Liver (tissue), 9 donors: Measurements from ENCODE around the gene TUSC2. TPM values are rescaled to one million over a fixed set of nuclear protein-coding genes. Genes with fewer than 3 reads are reported as not detected.

Source experiments
- DNase-seq: peaks from one replicate; pipeline ENCODE4 v3.0.0-alpha.2; 2017; ENCODE audit warnings: low spot score
- H3K27ac ChIP-seq, 2 donors: one replicate each; pipeline ENCODE4 v1.7.0; 2013; ENCODE audit warnings: inconsistent platforms in 2 of 2, low read length in 2 of 2, control low read depth in 1 of 2, low read depth in 1 of 2, mild to moderate bottlenecking in 1 of 2
- H3K27me3 ChIP-seq, 4 donors: one replicate each; pipeline versions ENCODE4 v1.6.1 to v1.7.0; 2013; ENCODE audit warnings: low read length in 3 of 4, inconsistent platforms in 1 of 4, mild to moderate bottlenecking in 1 of 4, moderate library complexity in 1 of 4; ENCODE audit not compliant: control insufficient read depth in 4 of 4, insufficient read depth in 4 of 4
- H3K36me3 ChIP-seq, 4 donors: one replicate each; pipeline versions ENCODE4 v1.6.1 to v1.7.0; 2013; ENCODE audit warnings: low read length in 3 of 4, mild to moderate bottlenecking in 3 of 4, low read depth in 1 of 4, moderate library complexity in 1 of 4; ENCODE audit not compliant: control insufficient read depth in 4 of 4, insufficient read depth in 3 of 4
- H3K4me1 ChIP-seq, 4 donors: one replicate each; pipeline versions ENCODE4 v1.6.1 to v1.7.0; 2013; ENCODE audit warnings: low read length in 3 of 4, mild to moderate bottlenecking in 3 of 4, moderate library complexity in 1 of 4; ENCODE audit not compliant: control insufficient read depth in 4 of 4, insufficient read depth in 4 of 4
- H3K4me3 ChIP-seq, 3 donors: one replicate each; pipeline versions ENCODE4 v1.6.1 to v1.7.0; 2013; ENCODE audit warnings: low read length in 3 of 3, control low read depth in 1 of 3, low read depth in 1 of 3, mild to moderate bottlenecking in 1 of 3
- H3K9ac ChIP-seq, 2 donors: one replicate each; pipeline ENCODE4 v1.7.0; 2013; ENCODE audit warnings: low read length in 2 of 2, mild to moderate bottlenecking in 2 of 2, moderate library complexity in 2 of 2, control low read depth in 1 of 2, low read depth in 1 of 2
- H3K9me3 ChIP-seq, 4 donors: one replicate each; pipeline versions ENCODE4 v1.6.1 to v1.7.0; 2013; ENCODE audit warnings: low read length in 3 of 4; ENCODE audit not compliant: control insufficient read depth in 4 of 4
- ATF3 ChIP-seq: IDR thresholded peaks from 2 replicates; pipeline ENCODE4 v1.6.1; 2016; ENCODE audit warnings: antibody characterized with exemption
- CTCF ChIP-seq: fragments of 150-350 bp; IDR thresholded peaks from 2 replicates; pipeline ENCODE4 v1.5.1; 2017; ENCODE audit warnings: improper control_type of control experiment, low read depth, low read length; ENCODE audit not compliant: missing input control
- FOXA1 ChIP-seq: IDR thresholded peaks from 2 replicates; pipeline ENCODE4 v1.6.1; 2016; ENCODE audit warnings: antibody characterized with exemption
- FOXA2 ChIP-seq: IDR thresholded peaks from 2 replicates; pipeline ENCODE4 v1.6.1; 2016; ENCODE audit warnings: antibody characterized with exemption
- HNF4A ChIP-seq, 2 donors: conservative IDR thresholded peaks; 2 replicates each; pipeline ENCODE4 v1.6.1; 2016; ENCODE audit warnings: antibody characterized with exemption in 2 of 2, mild to moderate bottlenecking in 2 of 2
- HNF4G ChIP-seq: IDR thresholded peaks from 2 replicates; pipeline ENCODE4 v1.6.1; 2016; ENCODE audit warnings: antibody characterized with exemption
- JUND ChIP-seq, 2 donors: IDR thresholded peaks; 2 replicates each; pipeline ENCODE4 v1.6.1; 2016; ENCODE audit warnings: antibody characterized with exemption in 2 of 2
- NR2F2 ChIP-seq: IDR thresholded peaks from 2 replicates; pipeline ENCODE4 v1.6.1; 2016; ENCODE audit warnings: antibody characterized with exemption
- REST ChIP-seq: IDR thresholded peaks from 2 replicates; pipeline ENCODE4 v1.6.1; 2016; ENCODE audit warnings: antibody characterized with exemption, mild to moderate bottlenecking
- RXRA ChIP-seq, 2 donors: IDR thresholded peaks; 2 replicates each; pipeline ENCODE4 v1.6.1; 2017 to 2018; ENCODE audit warnings: antibody characterized with exemption in 2 of 2, mild to moderate bottlenecking in 1 of 2
- SP1 ChIP-seq: IDR thresholded peaks from 2 replicates; pipeline ENCODE4 v1.6.1; 2018; ENCODE audit warnings: antibody characterized with exemption, mild to moderate bottlenecking
- TAF1 ChIP-seq: conservative IDR thresholded peaks from 2 replicates; pipeline ENCODE4 v1.6.1; 2016; ENCODE audit warnings: antibody characterized with exemption, mild to moderate bottlenecking
- YY1 ChIP-seq: IDR thresholded peaks from 2 replicates; pipeline ENCODE4 v1.6.1; 2016; ENCODE audit warnings: antibody characterized with exemption, mild to moderate bottlenecking
- ZBTB33 ChIP-seq: IDR thresholded peaks from 2 replicates; pipeline ENCODE4 v1.6.1; 2016; ENCODE audit warnings: antibody characterized with exemption
- WGBS: extraction: QIAGEN DNeasy Blood & Tissue Kit; methylation state at CpG from one replicate; pipeline ENCODE4 v1.1.7; 2013; 5-methylcytosine and 5-hydroxymethylcytosine counted together
- polyA plus RNA-seq, 2 donors: library from polyadenylated mRNA; stranded (reverse) in 1 of 2; unstranded in 1 of 2; fragments of 200-250 nt in 1 of 2; fragments of >200 nt in 1 of 2; fragmentation: Nextera tagmentation in 1 of 2; extraction: Ambion mirVana in 1 of 2; gene quantifications; one replicate each; pipeline versions ENCODE4 v1.2.1 to v1.2.3, GENCODE V29; 2013 to 2015
- total RNA-seq, 2 donors: library from RNA; depleted of rRNA; stranded (reverse); fragments of >200 nt; gene quantifications; one replicate each; pipeline ENCODE4 v1.2.3, GENCODE V29; 2014
- donor health status: healthy.
- donor health status: healthy.
- donor health status: healthy.
- donor health status: healthy.
- donor health status: healthy.

Gene TUSC2
- total and polyA plus RNA-seq, 4 donors: 12.7 to 37.7 (median 21.7) TPM

GRCh38 chr3:50290161-50290641, 37.8 kb downstream of the TUSC2 start:
- Histone ChIP-seq H3K4me1 (peaks cover 5 to 25% (median 17%) of the 10 kb centered on the region in 4 donors), H3K36me3 (peaks cover 5 to 41% (median 22%) of the 10 kb centered on the region in 4 donors)

GRCh38 chr3:50289130-50289529, 38.9 kb downstream of the TUSC2 start:
- Histone ChIP-seq H3K27me3 (no peaks in the 10 kb centered on the region), H3K36me3 (peaks cover 5 to 41% (median 22%) of the 10 kb centered on the region in 4 donors), H3K27ac (no peak overlapping the region), H3K9me3 (no peaks in the 10 kb centered on the region), H3K9ac (no peak overlapping the region), H3K4me1 (peaks cover 5 to 25% (median 17%) of the 10 kb centered on the region in 4 donors), H3K4me3 (no peak overlapping the region)
- WGBS: 98% methylated on average over 6 of the region's 6 CpGs
- TF ChIP-seq JUND (IDR thresholded peaks at IDR 0.05) (no peak), ZBTB33 (no peak), HNF4G (no peak), SP1 (no peak), ATF3 (no peak), REST (no peak), TAF1 (no peak), FOXA1 (no peak), NR2F2 (no peak), HNF4A (conservative IDR thresholded peaks at IDR 0.05) (no peak), CTCF (no peak), RXRA (IDR thresholded peaks at IDR 0.05) (no peak)
- DNase-seq: no peak

More at GRCh38 chr3:50290161-50290641, 37.8 kb downstream of the TUSC2 start:
- Histone ChIP-seq H3K27me3 (no peaks in the 10 kb centered on the region), H3K9me3 (no peaks in the 10 kb centered on the region), H3K9ac (no peak overlapping the region), H3K4me3 (no peak overlapping the region), H3K27ac (peak overlapping the region in 1 of 2 donors; percentile 97)
- TF ChIP-seq ZBTB33: no peak
- no peak for TF ChIP-seq YY1
- TF ChIP-seq HNF4G: no peak
- TF ChIP-seq FOXA2: no peak
- TF ChIP-seq NR2F2: no peak
- WGBS: 94% methylated on average over 16 of the region's 16 CpGs
- no peak for DNase-seq
